Right ventricle myocardium superior (tissue), 1 donor: ENCODE data around the gene SPTLC3. TPM values are rescaled to one million over a fixed set of nuclear protein-coding genes. Genes with fewer than 3 reads are reported as not detected.
A peak's percentile ranks its signal among the peaks of the same experiment; 100 is the strongest.
"Not testable (repeated sequence)": the region's sequence is repeated elsewhere in the genome, so short reads cannot be mapped to it uniquely, and the experiment has no call there.

Source experiments
- ATAC-seq: fragments of 200-7000 bp; cut with Tn5 transposase; one replicate; pipeline ENCODE4 v1.9.1; 2020; ENCODE audit warnings: mild to moderate bottlenecking; ENCODE audit not compliant: poor library complexity
- DNase-seq: peaks from one replicate; pipeline ENCODE4 v3.0.0-alpha.2; 2020
- intact Hi-C: fragments of 100-400 bp; cut with DNase I; formaldehyde crosslinking; loops from one replicate; pipeline ENCODE4 v1.11.2; 2022
- total RNA-seq: library from RNA; stranded (reverse); fragmentation: NEBNext Ultra II Directional; extraction: Animal tissue kit (Norgen Biotek cat#: 25700); gene quantifications from one replicate; pipeline ENCODE4 v1.2.1, GENCODE V29; 2021
- donor health status: DM: no; HTN: yes; CAD: no; lungs with severe emphysema.

Gene SPTLC3
- total RNA-seq, 1 donor from 2014 or later = 5.9 TPM

DNA sequence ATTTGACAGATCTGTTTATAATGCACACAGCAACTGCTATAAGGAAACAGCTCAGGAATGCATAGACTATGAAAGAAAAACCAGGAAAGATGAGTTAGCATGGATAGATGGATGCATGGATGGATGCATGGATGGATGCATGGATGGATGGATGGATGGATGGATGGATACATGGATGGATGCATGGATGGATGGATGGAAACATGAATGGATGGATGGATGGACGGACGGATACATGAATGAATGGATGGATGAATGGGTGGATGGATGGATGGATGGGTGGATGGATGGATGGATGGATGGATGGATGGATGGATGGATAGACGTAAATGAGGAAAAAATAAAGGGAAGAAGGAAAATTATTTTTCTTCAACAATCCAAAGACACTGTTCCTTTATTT lies 29.1 kb upstream of the SPTLC3 start:
- DNase-seq, intact Hi-C loops, ATAC-seq: not testable (repeated sequence)

- intact Hi-C loops = no loop called here
- ATAC-seq (no peak), DNase-seq (no peak)
Measured at GRCh38 chr20:12982098-12982497, 26.7 kb upstream of the SPTLC3 start.

DNA sequence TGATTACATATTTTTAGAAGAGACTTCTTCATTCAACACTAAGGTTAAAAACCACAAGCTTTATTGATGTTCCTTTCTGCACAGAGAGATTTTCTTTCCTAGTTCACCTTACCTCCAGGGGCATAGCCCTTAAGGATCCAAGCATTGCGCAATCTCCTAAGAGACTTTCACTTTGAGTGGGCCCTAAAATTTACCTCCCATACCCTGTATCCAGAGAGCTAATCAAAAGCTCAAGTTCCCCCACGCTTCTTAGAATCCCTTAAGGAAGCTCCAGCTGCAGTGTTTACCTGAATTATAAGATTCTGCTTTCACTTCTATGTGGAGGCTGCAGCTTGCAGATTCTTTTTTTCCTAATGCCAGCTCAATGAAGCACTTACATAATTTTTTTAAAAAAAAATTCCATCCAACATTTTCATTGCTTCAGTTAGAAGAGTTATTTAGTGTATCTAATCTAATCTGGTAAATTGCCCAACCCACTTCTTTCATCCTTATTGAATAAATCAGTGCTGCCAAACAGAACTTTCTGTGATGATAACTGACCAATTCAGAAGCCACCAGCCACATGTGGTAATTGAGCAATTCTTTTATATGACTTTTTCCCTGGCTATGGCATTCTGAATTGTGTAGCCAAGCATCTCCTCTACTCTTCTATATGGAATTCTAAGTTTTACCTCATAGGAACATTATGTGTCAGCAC lies 24.6 kb upstream of the SPTLC3 start:
- DNase-seq (no peak), ATAC-seq (no peak)
- intact Hi-C loops = no loop called here

GRCh38 chr20:12984863-12985262 lies 23.9 kb upstream of the SPTLC3 start:
- ATAC-seq (no peak), DNase-seq (no peak)
- intact Hi-C loops = no loop called here

DNA sequence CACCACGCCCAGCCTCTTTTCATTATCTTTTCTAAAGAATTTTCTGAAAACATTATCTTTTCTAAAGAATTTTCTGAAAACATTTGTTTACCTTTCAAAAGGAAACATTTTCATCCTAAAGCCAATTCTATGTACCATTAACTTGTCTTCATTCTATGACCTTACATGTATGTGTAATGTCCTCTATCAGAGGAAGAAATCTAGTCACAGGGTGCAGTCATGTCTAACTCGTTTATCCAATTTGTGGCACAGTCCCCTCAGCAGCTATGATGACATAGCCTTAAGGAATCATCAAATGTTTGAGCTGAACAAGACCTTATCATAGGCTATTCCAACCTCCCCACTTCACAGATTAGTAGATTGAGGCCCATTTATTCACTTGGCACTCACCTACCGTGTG lies 21.5 kb upstream of the SPTLC3 start:
- ATAC-seq (no peak), DNase-seq (no peak)
- intact Hi-C loops = no loop called here

DNA sequence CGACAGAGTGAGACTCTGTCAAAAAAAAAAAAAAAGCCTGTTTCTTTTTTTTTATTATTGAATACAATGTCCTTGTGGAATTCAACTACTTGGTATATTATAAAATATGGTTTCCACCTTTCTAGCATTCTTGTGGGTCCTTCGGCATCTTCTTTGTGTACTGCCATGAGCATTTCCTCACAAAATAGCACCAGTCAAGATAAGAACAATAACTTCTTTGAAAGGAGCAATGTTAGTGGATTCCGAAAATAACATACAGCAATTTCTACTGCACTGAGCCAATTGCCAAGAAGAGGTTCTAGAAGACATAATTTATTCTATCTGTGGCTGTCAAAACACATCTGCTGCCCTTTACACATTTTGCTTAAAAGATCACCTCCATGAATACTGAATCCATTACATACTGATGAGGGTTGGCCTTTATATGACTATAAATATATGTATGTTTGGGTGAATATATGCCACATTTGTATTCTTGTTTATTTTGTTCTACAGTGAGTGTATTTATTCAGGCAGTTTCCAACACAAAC lies 19.1 kb upstream of the SPTLC3 start:
- ATAC-seq (no peak), DNase-seq (no peak)
- intact Hi-C loops = no loop called here

DNA sequence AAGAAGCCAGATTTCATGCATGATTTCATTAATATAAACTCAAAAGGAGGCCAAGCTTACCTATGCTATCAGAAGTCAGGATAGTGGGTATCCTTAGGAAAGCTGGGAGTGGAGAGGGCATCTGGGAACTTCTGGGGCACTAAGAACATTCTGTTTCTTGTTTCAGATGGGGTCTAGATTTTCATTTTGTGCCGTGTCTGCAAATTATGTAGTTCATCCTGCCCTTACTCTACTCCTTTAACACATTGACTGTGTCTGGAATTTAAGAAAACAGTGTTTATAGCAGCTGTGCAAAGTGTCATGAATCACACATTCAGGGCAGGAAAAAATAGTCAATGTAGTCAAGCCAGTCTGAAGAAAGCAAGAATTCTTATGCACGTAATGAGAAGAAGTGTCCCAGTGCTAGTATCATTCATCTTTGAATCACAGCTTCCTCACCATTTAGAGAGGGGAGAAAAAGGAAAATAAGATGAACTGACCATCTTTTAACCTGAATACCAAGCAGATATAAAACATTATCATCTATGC lies 11.6 kb upstream of the SPTLC3 start:
- intact Hi-C loops = no loop called here
- ATAC-seq = no peak
- DNase-seq = no peak

- ATAC-seq (no peak), DNase-seq (no peak)
- intact Hi-C loops = no loop called here
Measured at GRCh38 chr20:12998046-12998445, 10.7 kb upstream of the SPTLC3 start.

DNA sequence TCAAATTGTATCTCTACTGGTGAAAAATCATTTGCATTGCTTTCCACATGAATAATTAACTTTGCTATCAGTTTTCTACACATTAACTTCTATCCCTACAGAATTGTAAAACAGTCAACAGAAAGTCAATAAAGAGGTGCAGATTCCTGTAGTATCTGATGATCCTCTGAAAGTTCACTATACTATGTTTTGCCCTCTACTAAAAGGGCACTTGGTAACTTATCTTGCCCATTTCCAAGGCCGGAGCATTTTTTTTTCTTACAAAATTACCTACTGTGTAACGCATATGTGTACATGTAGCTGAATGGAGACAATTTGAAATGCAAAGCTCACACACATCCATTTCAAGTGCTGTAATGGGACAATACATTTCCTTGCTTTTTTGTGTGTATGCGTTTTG lies 9.6 kb upstream of the SPTLC3 start:
- ATAC-seq = no peak
- intact Hi-C loops = no loop called here
- DNase-seq = no peak

- intact Hi-C loops = no loop called here
- DNase-seq = no peak
- no peak for ATAC-seq
Measured at GRCh38 chr20:13002251-13002650, 6.5 kb upstream of the SPTLC3 start.

DNA sequence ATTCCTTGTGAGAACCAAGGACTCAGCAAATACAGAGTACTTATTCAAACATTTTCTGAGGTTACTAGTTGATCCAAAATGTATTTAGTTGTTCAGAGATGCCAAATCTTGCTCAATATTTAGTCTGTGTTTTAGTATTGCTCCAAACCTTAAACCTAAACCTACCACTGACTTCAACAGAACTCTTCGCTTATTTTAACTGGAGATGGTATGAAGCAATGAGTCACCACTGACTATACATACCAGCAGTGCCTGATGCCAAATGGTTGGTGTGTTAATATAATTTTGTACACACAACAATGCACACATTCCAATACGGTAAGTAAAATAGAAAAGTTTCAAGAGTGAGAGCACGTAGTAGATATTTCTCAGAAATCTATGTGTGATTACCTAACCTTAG lies 1.9 kb upstream of the SPTLC3 start:
- intact Hi-C loops = no loop called here
- DNase-seq = no peak
- ATAC-seq = no peak

DNA sequence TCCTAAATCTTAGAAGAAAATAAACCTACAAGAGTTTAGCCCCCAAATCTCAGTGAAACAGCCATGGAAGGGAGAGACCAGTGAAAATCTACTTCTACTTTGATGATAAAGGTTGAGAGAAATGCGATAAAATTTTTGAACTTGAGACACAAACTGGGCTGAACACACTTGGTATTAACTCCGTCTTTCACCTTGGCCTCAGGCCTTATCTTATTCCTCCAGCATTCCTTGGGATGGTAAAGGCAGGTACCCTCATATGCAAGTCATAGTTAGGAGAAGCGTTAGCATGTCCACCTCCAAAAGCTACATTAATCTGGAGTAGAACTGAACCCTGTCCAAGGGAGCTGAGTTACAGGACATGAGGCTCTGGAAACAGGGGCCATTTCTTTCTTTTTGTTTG lies 1.2 kb upstream of the SPTLC3 start:
- ATAC-seq (no peak), DNase-seq (no peak)
- intact Hi-C loops = no loop called here

DNA sequence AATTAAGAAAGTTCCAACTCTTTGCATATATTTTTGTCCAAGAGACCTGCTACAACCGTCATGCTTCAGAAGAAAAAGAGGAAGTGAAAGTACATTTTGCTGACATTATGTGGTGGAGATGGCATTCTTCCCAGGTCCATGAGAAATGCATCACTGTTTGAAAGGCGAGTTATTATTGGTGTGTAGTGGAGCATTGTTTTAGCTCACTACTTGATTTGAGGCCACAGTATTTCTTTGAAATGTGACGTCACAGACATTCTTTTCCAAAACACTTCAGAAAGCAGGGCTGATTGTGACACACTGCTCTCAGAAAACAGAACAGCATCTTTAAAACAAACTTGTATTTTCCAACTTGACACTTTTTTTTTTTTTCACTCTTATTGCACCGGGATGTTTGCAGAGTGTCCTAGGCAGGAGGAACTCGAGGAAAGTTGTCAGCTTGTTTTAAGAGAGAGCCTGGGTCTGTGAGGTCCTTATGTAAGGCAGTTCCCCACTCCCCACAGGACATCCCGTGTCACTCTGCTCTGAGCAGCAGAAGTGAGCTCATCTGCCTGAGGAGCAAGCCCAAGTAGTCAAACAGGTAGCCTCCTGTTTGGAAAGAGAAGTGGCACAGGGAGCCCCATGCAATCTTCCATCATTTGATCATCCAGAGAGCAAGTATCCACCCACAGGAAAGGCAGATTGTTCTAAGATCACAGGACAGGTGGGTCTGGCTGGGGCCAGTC lies 1.1 kb downstream of the SPTLC3 start:
- DNase-seq (no peak), ATAC-seq (peak; percentile 91)
- intact Hi-C loops = no loop called here

GRCh38 chr20:13012886-13013285 lies 4.1 kb downstream of the SPTLC3 start:
- ATAC-seq (no peak), DNase-seq (no peak)
- intact Hi-C loops = no loop called here

GRCh38 chr20:13013411-13013810 lies 4.6 kb downstream of the SPTLC3 start:
- ATAC-seq = no peak
- intact Hi-C loops = no loop called here
- DNase-seq = no peak

DNA sequence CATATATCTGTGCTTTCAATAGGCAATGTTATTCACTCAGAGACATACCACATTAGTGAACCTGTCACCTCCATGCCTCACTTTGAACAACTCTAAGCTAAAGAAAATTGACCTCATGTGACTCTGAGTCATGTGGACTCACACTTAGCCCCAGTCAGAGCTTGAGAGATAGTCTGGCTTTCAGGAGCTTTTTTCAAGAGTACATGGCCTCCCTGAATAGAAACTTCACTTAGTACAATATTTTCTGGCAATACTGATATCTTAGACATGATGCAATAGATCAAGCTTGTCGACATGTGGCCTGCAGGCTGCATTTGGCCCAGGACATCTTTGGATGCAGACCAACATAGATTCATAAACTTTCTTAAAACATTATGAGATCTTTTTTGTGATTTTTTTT lies 8.5 kb downstream of the SPTLC3 start:
- intact Hi-C loops = no loop called here
- ATAC-seq = peak; percentile 68
- DNase-seq = no peak

- DNase-seq (no peak), ATAC-seq (no peak)
- intact Hi-C loops = no loop called here
Measured at GRCh38 chr20:13017883-13018535, 9.2 kb downstream of the SPTLC3 start.

DNA sequence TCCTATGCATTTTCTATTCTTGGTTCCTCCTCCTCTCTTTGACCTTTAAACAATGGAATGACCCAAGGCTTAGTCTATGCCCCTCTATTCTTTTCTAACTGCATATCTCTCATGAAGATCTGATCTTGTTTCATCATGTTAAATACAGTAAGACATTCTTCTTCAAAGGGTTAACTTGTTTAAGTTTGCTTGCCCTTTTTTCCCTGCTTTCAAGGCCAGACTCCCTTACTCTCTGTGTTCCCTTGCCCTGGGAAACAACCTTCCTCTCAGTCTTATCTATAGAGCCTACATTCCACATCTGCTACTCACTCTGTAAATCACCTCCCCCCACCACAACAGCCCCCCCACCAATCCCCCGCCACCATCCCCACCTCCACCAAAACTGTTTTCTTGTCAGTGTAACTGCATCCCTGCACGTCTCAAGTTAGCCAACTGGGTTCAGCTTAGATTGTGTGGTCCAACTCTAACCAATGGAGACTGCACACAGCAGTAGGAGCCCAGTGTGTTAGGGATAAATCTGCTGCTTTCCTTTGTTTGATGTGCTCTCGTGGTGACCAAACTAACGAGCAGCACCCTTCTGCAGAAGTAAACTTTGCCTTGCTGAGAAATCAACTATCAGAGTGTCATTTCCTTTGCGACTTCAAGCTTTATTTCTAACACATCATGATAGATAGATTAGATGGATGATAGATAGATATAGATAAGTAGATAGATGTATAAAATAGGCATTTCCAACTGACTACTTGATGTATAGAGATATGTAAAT lies 12.6 kb downstream of the SPTLC3 start:
- intact Hi-C loops = no loop called here
- no peak for ATAC-seq
- DNase-seq = no peak
